SH-SY5Y (cell line): ENCODE data around the gene EHD3.

ENCODE experiments used
- GATA2 ChIP-seq: IDR thresholded peaks from 2 replicates; pipeline ENCODE4 v1.6.1; 2011; ENCODE audit warnings: mild to moderate bottlenecking, low read depth, low read length
- GATA3 ChIP-seq: IDR thresholded peaks from 2 replicates; pipeline ENCODE4 v1.6.1; 2011; ENCODE audit warnings: low read depth, mild to moderate bottlenecking, low read length, moderate library complexity

DNA sequence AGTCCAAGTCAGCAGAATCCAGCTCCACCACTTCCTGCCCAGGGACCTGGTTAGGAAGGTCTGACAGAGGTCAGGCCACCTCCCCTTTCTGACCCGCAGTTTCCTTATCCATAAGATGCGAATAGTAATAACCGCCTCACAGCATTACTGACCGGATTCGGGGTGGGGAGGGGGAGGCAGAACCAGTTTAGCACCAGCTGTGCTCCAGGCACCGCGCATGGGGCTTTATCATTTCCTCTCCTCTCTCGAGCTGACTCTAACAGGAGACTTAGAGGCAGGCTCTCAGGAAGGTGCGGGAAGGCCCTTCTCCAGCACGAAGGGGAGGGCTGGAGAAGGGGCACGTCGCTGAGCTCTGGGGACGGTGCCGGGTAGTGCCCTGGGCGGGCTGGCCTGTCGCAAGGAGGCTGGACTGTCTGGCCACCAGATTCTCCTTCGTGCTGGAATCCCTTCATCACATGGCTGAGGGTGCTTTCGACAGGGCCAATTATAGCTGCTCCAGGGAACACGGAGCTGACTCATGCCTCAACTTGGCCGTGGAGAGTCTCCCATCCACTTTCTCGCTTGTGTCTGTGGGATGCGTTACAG lies 5.7 kb downstream of the EHD3 start:
- TF ChIP-seq GATA2 (no peak), GATA3 (no peak)
